GM18909 (cell line): ENCODE measurements around the gene LMOD3.
A peak's percentile ranks its signal among the peaks of the same experiment; 100 is the strongest.

Experiments used
- ATAC-seq: cut with Tn5 transposase; IDR thresholded peaks from one replicate; pipeline ENCODE4 v1.9.1; 2021; ENCODE audit warnings: mild to moderate bottlenecking; ENCODE audit not compliant: unreplicated experiment, poor library complexity

LMOD3 gene

GRCh38 chr3:69066121-69066520 lies 56.3 kb downstream of the LMOD3 start:
- no peak for ATAC-seq

DNA sequence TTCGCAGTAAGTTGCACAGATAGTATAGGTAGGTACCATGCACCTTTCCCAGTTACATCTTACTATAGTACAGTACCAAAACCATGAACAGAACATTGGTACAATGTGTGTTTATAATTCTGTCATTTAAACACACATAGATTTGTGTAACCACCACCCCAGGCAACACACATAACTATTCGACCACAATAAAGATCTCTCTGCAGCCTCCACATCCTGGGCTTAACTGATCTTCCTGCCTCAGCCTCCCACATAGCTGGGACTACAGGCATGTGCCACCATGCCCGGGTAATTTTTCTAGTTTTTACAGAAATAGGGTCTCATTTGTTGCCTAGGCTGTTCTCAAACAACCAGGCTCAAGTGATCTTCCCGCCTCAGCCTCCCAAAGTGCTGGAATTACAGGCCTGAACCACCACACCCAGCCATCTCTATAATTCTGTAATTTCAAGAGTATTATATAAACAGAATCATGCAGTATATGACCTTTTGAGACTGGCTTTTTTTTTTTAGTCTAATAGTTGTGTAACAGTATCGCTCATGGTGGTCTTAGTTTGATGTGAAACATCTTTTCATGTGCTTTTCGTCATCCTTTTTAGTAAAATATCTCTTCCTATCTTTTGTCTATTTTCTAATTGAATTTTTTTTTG lies 57.0 kb downstream of the LMOD3 start:
- no peak for ATAC-seq

- no peak for ATAC-seq
Measured at GRCh38 chr3:69063636-69064035, 58.8 kb downstream of the LMOD3 start.

GRCh38 chr3:69059688-69060087 lies 62.7 kb downstream of the LMOD3 start:
- ATAC-seq, result no peak

GRCh38 chr3:69058947-69059224 lies 63.5 kb downstream of the LMOD3 start:
- no peak for ATAC-seq

GRCh38 chr3:69058180-69058946 lies 64.0 kb downstream of the LMOD3 start:
- peak; percentile 99 for ATAC-seq
